GM18951 (cell line): ENCODE measurements around the gene HMX2.

Source experiments
- POLR2A ChIP-seq: IDR thresholded peaks from 4 replicates; pipeline ENCODE4 v1.6.1; 2011; ENCODE audit warnings: mild to moderate bottlenecking; ENCODE audit not compliant: insufficient read length, insufficient read depth; ENCODE audit errors: extremely low read depth
- in situ Hi-C: fragments of 300-500 bp; cut with MboI; formaldehyde crosslinking; loops from one replicate; pipeline ENCODE4 v1.12.0; 2022; ENCODE audit warnings: low sequenced_read_pairs, mixed read lengths, inconsistent platforms; ENCODE audit not compliant: unreplicated experiment

Gene HMX2

DNA sequence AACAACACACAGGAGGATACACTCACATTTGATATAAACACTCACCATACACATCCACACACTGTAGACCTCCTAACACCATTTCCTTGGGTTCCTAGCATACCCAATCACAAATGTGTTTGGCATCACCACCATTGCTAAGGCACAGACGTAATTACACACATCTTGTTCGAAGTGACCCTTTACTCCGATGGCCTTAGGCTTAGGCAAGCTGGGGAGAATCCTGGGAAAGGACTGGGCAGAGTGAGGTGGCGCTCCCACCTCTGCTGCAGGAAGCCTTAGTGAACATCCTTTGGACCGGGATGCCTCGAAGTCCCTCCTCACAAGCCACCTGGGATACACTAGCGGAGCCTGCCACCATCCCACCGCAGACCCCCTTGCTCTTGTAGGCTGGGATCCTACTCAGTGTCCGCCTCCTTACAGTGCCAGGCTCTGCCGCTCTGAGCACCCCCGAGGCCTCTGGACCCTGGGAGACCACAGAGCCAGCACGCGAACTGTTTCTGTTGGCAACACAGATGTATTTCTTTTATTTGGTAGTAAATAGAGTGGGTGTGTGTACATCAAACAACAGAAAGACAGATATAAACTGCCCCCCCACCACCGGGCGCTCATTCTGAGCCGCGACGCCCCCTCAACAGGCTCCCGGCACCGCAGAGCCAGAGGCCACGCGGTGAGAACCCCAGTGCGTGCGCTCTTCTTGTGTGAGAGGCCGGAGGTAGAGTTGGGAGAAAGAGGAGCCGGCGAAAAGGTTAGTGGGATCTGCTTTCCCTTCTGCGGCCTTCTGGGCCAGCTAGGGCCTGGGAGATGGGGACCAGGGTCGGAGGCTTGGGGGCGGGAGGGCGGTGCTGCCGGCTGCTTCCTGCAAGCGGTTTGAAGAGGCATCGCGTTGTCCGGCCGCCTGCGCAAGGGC lies 5.9 kb upstream of the HMX2 start:
- in situ Hi-C loops, result no loop called here
- no peak for TF ChIP-seq POLR2A

DNA sequence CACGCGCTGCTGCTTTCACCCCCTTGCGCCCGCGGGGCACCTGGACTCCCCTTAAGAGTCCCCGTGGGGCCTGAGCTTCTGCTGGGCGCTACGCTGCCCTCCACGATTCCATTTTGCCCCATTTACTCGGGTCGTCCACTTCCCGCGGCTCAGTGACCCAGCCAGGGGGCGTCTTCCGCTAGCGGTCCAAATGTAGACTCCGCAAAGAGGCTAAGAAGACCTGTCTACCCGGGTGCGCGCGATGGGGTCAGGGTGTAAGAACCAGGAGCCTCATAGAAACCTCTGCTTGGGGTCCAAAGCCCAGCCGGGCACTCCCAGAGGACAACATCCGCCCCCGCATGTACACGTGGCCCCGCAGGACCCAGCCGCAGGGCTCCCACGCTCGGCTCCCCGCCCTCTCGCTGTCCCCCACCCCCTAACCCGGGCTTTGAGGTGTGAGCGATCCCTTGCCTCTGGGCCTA lies 5.2 kb upstream of the HMX2 start:
- in situ Hi-C loops, result no loop called here
- TF ChIP-seq POLR2A, result no peak

DNA sequence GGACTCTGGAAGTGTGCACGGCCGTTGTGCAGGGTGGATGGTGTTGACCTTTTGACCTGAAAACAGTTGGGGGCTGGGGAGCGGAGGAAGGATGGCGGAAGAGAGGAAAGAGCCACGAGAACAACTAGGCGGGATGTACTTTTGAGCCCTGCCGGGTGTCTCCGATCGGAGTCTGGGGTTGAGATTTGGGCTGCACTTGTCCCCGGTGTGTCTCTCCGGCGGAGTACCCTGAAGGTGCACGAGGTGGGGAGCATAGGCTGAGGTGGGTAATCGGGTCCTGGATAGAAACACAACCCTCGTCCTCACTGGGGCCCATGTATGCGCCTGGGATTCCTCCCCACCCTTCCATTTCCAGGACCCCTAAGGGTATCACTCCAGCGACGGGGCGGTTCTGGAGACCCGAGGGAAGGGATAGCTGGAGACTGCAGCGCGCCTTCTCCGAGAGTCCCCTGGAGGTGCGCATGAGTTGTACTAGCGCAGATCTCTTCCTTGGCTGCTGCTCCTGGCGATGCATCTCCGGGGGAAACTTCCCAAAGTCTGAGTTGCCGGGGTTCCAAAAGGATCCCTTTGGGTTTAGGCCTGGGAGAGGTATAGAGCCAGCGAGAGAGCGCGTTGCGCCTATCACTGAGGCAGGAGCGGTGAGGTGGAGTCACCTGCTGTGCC lies 4.6 kb upstream of the HMX2 start:
- no peak for TF ChIP-seq POLR2A
- in situ Hi-C loops, result no loop called here

DNA sequence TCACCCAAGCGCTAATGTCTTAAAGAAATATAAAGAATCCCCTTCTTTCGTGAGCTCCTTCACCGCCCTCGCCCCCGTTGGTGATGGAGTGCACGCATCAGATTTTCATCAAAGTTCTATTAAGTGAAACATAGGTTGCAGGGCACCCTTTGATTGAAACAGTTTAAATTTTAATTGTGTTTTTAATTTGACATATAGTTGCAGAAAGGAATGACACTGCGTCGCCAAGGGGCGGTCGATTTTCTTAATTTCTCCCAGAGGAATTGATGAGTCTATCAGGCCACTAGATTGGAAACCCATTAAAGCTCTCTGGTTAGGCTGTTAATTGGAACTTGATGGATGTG lies 4.1 kb upstream of the HMX2 start:
- in situ Hi-C loops, result no loop called here

DNA sequence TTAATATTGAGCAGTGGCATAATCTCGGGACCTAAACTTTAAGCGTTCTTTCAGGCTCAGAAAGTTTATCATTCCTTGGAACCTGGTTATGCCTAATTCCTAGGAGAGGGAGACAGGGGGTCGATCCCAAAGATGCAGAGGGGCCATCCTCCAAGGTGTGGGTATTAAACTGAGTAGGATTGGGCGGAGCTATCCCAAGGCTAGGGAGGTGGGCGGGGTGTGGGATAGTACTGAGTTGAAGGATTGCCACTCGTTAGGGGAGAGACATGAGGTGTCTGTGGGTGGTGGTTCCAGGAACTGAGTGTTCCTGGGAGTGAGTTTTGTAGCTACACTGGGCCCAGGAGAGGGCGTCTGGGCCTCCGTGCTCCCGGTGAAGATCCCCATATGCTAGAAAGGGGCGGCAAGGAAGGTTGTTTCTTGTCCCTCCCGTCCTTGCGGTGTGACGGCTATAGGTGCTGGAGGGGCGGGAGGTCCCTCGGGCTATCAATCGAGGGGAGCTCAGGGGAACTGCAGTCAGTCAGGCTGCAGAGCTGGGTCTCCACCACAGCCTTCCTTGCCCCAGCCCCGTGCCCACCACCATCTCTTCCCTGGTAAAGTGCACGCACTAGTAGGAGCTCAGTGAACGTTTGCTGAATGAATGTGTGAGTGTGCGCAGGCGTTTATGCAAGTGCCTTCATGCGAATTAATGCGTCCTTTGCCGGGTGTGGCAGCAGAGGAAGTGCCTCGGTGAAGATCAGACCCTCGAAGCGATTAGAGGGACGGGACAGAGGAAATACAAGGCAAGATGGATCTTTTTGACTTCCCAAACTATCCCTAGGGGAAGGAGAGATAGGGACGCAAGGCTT lies 3.0 kb upstream of the HMX2 start:
- TF ChIP-seq POLR2A, result no peak
- in situ Hi-C loops, result no loop called here

More for the DNA sequence above, 4.1 kb upstream of the HMX2 start:
- no peak for TF ChIP-seq POLR2A

DNA sequence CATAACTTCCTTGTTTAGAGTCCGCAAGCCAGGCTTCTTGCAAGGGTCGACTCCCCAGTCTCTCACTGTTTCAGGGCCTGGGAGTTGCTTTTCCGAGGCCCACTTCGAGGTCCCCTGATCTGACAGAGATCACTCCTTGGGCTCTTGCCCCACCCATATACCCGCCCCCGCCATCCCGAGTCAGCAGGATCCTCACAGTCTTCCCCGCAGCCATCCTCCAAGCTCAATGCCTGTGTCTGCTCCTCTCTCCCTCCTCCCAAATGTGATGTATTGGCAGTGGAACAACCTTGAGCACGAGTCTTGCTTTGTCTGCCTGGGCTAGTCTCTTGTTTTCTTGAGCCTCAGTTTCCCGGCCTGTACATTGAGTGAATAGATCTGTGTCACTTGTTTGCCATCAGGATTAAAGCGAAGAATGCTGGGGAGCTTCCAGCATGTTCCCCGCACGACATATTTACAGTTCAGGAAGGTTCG lies 2.4 kb upstream of the HMX2 start:
- in situ Hi-C loops, result no loop called here
- no peak for TF ChIP-seq POLR2A

DNA sequence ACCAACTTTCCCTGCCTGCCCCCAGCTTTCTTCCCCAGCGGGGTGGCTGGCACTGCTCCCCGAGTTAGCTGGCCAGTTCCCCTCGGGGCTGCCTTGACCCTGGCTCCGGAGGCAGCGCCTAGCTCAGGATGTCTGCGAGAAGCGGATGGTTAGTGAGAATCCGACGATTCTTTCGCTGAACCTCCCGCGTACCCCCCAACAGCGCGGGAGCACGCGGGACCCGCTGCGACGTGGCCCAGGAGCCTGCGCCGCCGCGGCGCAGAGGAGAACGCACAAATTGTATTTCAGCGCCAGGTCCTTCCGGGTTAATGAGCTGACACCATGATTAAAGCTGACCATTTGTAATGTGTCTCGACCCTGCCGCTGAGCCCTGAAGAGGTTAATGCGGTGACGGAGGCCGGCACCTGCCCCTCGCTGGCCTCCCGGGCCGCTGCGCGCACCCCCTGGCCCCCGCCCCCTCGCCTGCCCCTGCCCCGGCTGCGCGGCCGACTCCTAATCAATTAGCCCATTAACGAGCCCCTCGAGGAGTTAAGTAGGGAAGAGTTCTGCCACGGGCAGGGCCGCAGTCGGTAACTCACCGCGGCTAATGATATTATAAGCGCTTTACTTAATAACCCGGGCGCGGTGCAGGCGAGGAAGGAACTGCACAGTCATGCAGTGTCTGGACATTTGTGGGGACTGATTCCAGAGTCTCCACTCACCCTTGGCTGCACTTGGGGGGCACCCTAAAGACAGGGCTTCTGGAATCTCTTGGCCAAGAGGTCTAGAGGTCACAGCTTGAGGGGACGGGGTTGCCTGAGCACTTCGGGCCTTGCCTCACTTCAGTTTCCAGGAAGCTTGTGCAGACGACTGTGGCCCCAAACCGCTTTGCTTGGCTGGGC lies 1.7 kb upstream of the HMX2 start:
- in situ Hi-C loops, result no loop called here
- no peak for TF ChIP-seq POLR2A

DNA sequence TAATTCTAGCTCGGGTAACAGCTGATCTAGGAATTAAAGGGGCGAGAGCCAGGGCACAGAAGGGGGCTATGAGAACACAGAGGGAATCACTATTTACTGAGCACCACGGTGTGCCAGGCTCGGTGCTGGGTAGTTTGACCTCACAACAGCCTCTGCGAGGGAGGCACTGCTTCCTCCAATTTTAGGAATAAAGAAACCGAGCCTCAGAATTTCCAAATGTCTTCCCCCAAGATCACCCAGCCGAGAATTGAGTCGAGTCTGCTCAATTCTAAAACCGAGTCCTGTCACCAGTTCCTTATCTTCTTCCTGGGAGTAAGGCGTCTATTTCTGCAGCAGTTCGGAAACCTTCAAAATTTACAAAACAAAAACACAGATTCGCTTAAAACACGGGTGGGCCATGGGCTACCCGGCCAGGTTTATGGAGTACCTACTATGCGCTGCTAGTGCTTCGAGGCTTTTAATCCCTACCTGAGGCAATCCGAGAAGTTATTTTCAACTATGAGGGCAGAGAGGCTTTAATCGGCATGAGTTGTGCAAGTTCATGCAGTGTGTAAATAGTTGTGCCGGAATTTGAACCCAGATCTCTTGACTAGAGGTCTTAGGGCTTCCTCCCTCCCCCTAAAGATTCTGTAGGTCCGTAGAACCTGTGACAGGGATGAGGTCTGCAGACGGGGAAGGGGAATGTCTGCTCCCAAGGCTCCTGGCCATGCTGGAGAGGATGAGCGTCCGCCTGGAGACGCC lies 872 bp upstream of the HMX2 start:
- TF ChIP-seq POLR2A, result no peak
- in situ Hi-C loops, result no loop called here

DNA sequence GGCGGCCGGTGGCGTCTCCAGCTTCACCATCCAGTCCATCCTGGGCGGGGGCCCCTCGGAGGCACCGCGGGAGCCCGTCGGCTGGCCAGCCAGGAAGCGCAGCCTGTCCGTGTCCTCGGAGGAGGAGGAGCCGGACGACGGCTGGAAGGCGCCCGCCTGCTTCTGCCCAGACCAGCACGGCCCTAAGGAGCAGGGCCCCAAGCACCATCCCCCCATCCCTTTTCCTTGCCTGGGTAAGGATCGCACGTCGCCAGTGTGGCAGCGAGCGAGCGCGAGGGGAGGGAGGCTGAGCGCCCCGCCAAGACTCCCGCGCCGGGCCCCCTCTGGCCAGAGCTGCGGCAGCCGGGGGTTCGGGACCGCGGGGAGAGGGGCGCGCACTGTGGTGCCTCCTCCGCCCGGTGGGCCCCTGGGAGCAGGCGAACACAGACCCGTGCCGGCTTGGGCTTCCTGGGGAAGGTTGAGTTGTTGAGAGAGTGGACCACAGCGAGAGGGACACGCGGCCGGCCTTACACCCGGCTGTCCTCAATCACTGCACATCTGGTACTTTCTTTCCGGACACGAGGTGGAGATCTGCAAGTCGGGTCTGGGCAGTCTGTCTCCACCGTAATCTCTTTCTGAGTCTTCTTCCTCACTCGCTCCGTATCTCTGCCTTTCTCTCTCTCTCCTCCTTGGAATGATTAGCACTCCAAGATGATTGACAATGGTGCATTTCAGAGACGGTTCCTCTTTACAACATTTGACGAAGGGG lies 652 bp downstream of the HMX2 start:
- TF ChIP-seq POLR2A, result no peak
- in situ Hi-C loops, result no loop called here

DNA sequence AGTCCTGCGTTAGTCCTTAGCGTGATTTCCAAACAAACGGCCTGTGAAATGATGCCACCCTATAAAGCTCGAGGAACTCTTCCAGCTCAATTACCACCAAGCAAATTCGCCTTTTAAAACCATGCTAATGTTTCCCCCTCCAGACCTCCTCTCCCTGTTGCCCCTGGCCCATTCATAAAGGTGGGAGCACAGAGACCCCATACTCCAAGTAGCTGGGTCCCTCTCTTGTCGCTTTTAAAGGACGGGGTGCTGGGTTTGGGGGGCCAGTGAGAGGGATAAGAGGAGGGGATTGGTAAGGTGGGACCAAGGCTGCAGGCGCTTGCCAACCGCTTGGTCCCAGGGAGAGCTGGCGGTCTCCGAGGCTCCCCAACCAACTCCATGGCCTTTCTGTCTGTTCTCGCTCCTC lies 1.2 kb downstream of the HMX2 start:
- no peak for TF ChIP-seq POLR2A
- in situ Hi-C loops, result no loop called here
